ENCODE measurements around the gene NOS3.
"Not testable (repeated sequence)": the region's sequence is repeated elsewhere in the genome, so short reads cannot be mapped to it uniquely, and the experiment has no call there.

Gene NOS3

DNA sequence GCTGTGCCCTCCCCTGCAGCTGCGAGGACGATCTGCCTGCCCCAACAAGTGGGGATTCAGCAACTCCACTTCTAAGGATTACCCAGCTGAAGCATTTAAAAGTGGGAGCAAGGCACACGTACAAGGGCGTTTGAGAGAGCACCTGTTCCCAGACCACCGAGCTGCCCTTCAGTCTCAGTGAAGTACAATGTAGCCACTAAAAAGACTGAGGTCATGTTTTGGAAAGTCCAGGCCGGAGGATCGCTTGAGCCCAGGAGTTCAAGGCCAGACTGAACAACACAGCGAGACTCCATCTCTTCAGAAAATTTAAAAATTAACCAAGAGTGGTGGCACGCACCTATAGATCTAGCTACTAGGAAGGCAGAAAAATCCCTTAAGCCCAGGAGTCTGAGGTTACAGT is 14.7 kb downstream of the NOS3 start:
- no peak for DNase-seq

GRCh38 chr7:151006590-151007300 is 15.9 kb downstream of the NOS3 start:
- DNase-seq, result no peak

- no peak for DNase-seq
Measured at GRCh38 chr7:151007469-151007898, 16.7 kb downstream of the NOS3 start.

DNA sequence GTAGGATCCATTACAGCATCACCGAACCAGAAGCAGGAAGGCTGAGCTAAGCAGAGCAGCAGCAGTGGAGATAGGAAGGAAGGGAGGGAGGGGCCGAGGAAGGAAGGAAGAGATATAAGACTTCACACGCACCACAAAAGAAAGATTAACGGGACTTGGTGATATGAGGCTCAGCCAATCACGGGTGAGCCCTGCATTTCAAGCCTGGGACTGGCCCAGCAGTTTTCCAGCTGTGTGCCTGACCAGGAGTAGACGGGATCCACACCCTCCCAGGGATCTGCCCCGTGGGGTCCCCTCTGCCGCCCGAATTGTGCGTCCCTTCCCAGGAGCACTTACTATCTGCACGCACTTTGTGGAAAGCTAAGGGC is 17.3 kb downstream of the NOS3 start:
- DNase-seq, result no peak

DNA sequence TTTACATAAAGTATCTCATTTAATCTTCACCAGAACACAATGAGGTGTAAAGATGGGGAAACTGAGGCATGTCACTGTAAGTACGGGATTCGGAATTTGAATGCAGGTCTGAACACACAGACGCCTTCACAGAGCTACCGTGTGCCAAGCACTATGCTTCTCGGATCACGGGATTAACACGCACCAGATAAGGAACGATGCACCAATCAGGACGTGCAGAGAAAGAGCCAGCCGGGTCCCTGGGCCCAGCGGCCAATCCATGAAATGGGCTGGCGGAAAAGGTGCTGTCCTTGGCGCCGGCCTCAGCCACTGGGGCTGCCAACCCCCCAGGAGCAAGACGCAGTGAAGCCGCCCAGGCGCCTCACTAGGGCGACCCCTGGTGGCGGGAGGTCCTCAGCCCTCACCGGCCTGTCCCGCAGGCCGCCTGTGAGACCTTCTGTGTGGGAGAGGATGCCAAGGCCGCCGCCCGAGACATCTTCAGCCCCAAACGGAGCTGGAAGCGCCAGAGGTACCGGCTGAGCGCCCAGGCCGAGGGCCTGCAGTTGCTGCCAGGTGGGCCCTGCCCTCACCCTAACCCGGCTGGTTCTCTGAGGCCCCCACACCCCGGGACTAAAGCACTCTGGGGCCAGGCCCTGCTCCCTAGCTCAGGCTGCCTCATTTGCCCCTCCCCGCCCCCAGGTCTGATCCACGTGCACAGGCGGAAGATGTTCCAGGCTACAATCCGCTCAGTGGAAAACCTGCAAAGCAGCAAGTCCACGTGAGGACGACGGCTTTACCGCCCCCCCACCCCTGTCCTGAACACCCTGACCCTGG is 17.9 kb downstream of the NOS3 start:
- no peak for DNase-seq

GRCh38 chr7:151009327-151010036 is 18.7 kb downstream of the NOS3 start:
- no peak for DNase-seq

- no peak for DNase-seq
Measured at GRCh38 chr7:151010037-151010306, 19.2 kb downstream of the NOS3 start.

DNA sequence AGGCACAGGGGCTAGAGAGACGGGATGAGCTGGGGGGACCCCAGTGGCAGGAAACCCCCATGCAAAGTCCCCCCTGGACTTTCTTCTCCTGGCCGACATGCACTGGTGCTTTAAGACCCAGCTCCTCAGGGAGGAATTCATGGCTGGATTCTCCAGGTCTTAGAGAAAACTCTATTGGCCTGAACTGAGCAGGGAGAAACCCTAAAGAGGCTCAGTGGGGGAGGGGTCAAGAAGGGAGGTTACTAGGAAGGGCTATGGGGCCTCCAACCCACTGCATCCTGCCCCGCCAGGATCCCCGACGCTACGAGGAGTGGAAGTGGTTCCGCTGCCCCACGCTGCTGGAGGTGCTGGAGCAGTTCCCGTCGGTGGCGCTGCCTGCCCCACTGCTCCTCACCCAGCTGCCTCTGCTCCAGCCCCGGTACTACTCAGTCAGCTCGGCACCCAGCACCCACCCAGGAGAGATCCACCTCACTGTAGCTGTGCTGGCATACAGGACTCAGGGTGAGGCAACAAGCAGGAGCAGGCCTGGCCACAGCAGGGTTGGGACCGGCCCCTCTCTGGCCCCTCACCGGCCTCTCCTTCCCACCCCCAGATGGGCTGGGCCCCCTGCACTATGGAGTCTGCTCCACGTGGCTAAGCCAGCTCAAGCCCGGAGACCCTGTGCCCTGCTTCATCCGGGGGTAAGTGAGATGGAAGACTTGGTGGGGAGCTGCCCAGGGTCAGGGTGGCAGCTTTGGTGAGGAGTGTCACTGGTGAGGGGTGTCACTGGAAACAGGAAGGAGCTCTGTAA is 19.7 kb downstream of the NOS3 start:
- DNase-seq, result no peak

DNA sequence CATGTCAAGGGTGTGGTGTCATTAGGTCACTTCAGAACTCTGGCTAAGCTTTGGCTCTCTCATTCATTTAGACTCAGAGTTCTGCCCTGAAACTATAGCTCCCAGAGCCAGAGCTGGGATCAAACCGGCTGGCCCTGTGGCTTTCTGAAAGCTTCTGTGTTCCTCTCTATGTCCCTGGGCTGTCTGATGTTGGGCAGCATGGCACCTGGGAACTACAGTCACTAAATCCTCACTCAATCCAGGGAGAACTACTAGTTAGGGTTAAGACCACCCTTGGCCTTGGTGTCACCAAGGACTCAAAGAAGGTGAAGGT is 20.2 kb downstream of the NOS3 start:
- no peak for DNase-seq

- DNase-seq, result not testable (repeated sequence)
Measured at GRCh38 chr7:151011616-151012015, 20.8 kb downstream of the NOS3 start.

DNA sequence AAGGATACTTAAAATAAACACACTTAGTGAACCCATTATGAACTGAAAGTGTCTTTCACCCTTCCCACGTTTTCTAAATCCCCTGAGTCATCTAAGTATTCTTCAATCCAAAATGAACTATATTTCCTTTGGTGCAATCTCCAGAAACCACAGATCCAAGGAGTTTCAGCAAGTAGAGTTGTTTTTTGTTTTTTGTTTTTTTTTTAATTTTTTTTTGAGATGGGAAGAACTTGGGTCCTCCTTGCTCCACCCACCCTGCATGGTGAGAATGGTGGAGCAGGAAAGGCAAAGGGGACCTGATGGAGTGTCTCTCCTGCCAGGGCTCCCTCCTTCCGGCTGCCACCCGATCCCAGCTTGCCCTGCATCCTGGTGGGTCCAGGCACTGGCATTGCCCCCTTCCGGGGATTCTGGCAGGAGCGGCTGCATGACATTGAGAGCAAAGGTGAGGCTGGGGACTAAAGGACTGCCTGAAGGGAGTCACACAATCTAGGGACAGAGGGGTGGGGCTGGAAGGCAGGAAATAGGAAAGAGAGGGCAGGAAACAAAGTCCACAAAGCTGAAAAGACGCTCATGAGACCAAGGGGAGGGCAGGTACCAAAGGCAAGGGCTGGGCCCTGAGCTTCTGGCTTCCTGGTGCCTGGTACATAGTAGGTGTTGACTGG is 21.3 kb downstream of the NOS3 start:
- no peak for DNase-seq

GRCh38 chr7:151012911-151013347 is 22.1 kb downstream of the NOS3 start:
- peak; percentile 45 for DNase-seq

- no peak for DNase-seq
Measured at GRCh38 chr7:151013356-151013732, 22.5 kb downstream of the NOS3 start.

DNA sequence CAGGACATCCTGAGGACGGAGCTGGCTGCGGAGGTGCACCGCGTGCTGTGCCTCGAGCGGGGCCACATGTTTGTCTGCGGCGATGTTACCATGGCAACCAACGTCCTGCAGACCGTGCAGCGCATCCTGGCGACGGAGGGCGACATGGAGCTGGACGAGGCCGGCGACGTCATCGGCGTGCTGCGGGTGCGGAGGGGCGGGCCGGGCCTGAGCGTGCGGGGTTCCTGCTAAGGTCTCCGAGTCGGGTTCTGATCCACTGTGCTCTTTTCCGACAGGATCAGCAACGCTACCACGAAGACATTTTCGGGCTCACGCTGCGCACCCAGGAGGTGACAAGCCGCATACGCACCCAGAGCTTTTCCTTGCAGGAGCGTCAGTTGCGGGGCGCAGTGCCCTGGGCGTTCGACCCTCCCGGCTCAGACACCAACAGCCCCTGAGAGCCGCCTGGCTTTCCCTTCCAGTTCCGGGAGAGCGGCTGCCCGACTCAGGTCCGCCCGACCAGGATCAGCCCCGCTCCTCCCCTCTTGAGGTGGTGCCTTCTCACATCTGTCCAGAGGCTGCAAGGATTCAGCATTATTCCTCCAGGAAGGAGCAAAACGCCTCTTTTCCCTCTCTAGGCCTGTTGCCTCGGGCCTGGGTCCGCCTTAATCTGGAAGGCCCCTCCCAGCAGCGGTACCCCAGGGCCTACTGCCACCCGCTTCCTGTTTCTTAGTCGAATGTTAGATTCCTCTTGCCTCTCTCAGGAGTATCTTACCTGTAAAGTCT is 23.1 kb downstream of the NOS3 start:
- peak; percentile 71 for DNase-seq

DNA sequence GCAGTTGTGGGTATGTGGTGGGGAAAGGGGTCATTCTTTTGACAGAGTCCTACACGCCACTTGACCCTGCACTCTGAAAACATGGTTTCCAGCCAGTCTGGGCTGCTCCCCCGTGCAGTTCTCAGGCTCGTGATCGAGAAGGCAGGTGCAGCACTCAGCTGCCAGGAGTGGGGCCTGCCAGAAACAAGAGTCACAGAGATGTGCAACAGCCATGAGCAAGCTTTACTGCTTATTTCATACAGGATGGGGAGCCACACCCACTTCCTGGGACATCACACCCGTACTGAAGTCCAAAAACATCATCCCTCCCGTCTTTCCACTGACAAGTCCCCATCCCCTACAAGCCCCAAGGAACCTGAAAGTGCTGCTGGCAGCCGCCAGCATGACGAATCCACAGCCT is 24.1 kb downstream of the NOS3 start:
- DNase-seq, result no peak

DNA sequence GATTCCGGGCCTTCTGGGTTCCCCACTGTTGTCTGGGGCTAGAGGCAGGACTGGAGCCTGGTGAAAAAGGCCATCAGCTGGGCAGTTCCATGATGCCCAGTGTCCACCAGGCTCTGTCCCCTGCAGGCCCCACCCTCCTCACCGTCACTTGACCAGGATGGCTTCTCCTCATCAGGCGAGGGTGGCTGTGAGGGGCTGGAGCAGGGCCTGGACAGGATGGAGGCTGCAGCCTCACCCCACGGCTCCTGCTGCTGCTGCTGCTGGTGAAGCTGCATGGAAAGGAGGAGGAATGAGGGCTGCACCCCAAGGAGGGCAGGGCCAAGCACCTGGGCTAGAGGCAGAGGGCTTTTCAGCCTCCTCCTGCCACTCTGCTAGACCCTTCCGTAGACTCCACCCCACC is 25.1 kb downstream of the NOS3 start:
- no peak for DNase-seq

- no peak for DNase-seq
Measured at GRCh38 chr7:151016505-151016904, 25.7 kb downstream of the NOS3 start.

DNA sequence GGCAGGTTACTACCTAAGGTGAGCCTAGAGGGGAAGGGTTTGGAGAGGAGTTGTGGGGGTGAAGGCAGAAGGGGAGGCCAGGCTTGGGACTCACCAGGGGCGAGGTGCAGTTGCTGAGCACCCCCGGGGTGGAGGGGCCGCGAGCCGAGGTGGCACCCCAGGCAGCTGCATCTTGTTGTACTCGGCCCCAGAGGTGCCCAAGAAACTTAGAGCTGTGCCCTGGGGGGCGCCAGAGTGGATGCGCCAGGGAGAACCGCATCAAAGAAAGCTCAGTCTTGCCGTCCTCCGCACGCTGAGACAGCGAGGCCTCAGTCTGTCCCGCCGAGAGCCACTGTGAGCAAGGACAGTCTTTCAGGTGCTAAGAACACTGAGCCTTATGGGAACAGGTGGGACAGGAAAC is 26.1 kb downstream of the NOS3 start:
- no peak for DNase-seq

DNA sequence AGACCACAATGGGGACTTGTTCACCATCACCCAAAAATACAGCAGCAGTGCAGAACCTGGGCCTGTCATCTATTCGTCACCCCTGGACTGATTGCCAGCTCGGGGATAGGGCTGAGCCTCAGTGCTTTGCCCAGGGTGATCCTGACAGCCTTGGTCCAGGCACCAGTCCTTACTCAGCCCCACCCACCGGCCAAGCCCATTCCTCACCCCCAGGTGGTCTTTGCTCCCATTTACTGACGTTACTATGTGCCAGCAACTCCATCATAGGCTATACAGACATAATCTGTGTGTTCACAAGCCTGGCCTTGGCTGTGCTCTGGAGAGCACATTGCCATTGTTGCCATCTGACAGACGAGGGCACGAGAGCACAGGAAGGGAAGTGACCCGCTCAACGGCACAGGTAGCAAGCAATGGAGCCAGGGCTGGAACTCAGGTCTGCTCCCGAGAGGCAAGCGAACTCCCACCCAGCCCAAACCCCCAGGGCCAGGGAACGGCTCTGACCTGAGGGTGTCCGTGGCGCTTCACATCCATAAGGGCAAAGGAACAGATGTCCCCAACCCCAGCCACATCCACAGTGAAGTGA is 26.6 kb downstream of the NOS3 start:
- no peak for DNase-seq

DNA sequence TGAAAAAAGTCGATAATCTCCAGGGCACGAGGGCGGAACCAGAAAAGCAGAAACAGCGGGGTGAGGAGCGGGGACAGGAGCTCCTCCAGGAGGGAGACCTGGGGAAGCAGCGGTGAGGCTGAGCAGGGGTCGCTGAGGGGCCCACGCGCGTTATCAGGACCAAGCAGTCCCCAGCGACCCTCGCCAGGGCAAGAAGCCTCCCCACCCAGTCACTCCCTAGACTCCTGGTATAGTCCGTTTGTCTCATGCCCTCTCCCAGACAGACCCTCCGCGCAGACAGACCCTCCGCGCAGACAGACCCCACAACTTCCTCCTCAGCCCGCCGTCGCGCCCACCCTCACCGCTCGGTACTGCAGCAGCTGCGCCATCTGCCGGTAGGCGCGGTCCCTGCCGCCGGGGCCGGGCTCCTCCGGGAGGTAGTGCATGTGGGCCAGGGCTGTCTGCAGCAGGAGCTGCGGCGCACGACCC is 27.2 kb downstream of the NOS3 start:
- DNase-seq, result peak; percentile 44

DNA sequence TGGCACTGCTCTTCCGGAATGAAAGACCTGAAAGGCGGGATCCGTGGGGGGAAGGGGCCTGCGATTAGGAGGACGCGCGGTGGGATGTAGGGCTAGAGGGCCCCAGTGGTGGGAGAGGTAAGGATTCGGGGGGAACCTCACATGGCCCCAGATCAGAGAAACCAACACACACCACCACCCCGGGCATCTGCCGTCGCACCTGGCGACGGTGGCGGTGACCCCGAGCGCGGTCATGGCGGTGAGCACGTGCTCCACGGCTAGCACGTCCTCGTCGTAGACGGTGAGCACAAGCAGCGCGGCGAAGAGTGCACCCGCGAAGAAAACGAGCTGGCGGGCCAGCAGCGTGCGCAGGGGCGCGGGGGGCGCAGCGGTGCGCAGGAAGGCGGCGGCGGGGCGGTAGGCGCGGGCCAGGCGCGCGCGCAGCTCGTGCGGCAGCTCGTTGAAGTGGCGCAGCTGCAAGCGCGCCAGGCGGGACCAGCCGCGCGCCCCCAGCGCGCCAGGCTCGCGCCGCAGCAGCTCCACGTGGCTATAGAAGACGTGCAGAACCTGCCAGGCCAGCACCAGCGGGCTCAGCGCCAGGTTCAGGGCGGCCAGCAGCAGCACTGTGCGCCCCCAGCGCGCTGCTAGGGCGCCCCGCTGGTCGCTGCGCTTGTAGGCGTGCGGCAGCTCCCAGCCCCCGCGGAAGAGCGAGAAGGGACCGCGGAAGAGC is 27.8 kb downstream of the NOS3 start:
- DNase-seq, result peak; percentile 29
